ENCODE measurements around the gene NFATC3.
A peak's percentile ranks its signal among the peaks of the same experiment; 100 is the strongest.

Gene NFATC3

DNA sequence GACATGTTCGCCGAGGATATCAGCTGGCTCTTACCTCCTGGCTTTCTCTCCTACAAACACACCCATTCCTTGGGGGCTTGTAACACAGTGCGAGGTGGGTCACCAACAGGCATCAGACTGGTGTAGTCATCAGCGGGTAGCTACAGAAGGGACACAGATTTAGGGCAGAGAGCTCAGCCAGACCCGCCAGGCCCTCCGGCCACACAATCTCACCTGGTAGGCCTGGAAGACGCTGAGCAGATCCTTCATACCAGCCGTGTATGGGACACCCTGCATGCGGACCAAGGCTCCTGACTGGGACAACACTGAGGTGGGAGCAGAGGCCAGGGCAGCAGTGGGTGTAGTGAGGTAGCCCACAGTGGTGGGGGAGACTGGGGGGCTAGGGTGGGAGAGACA lies 145.0 kb downstream of the NFATC3 start:
- DNase-seq (ENCODE audit: low read depth in 3 of 3), result no peak

DNA sequence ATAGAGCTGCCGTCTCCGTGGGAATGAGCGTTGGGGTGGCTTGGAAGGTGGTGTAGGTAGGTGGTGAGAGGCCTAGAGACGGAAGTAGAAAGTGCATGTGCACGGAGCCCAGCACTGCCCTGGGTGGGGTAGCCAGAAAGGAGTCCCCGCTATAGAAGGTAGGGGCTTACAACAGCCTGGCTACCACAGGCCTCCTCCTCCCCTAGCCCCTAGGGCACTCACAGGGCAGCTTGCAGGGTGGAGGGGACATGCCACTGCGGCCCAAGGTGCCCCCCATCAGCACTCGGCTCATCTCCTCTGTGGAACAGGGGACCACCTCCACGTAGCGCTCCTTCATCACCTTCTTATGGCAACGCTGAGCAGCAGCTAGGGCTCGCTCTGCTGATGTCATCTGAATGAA lies 145.8 kb downstream of the NFATC3 start:
- no peak for DNase-seq (ENCODE audit: low read depth in 3 of 3)

DNA sequence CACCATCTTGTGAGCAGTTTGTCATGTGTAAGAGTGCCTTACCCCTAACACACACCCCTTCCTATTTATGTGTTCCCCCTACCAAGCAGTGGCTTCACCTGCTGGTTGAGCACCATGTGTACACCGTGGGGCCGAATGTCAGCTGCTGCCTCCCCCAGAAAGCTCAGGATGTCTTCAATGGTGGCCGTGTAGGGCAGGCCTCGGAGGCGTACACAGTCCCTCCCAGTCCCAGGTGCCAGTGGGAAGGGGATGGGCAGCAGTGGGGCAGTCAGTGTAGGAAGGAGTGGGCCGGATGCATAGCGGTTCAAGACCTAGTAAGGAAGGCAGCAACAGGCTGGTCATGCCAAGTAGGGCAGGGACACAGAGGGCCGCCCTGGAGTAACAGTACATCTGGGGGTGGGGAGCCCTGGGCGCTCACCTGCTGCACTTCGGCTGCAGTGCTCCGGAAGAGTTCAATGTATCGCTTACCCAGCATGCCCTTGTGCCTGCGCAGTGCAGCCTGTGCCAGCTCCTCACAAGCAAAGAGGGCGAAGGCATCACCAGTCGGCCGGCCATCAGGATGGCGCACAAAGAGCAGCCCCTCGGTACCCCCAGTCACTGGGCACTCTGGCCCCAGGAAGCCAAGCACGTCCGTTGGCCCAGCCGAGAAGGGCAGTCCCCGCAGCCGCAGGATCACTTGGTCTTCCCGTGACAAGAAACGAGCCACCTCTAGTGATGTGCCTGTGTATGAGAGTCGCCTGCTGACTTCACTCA lies 146.4 kb downstream of the NFATC3 start:
- no peak for DNase-seq (ENCODE audit: low read depth in 3 of 3)

DNA sequence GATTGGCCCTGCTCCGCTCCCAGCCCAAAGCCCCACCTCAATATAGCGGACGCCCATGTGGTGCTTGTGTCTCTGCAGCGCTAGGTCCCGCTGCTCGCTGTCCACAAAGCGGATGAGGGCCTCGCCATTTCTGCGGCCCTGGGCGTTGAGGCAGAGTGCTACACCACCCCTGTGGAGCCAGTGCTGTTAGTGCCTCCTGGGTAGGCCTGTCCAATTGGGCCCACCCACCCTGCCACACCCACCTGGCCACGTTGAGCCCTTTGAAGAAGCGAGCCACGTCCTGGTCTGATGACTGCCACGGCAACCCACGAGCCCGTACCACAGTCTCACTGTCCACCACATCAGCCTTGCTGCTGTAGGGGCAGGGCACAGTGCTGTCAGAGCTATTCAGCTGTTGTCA lies 147.2 kb downstream of the NFATC3 start:
- no peak for DNase-seq (ENCODE audit: low read depth in 3 of 3)

DNA sequence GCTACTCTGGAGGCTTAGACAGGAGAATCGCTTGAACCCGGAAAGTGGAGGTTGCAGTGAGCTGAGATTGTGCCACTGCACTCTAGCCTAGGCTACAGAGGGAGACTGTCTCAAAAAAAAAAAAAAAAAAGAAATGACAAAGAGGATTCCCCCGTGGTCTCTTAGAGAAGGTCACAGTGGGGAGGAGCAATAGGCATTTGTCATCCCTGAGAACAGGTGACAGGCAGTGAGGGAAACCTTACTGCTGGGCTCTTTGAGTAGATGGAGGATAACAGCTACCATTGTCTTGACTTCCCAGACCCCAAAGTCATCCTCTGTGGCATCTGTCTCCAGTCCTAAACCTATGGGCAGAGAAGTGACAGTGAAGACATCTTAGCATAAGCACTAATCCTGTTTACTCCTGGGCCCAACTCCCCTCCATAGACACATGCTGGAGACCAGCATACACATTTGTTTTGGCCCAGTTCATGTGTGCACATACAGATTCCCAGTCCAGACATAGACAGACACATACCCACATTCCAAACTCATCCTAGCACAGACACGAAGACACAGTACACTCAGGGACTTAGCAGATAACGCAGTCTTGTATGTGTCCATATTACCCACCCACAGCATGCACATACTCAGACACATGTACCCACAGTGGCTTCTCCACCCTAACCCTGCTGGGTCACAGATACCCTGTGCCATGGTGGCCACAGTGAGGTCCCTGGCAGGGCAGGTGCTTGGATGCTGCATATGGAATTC lies 148.1 kb downstream of the NFATC3 start:
- no peak for DNase-seq (ENCODE audit: low read depth in 3 of 3)

DNA sequence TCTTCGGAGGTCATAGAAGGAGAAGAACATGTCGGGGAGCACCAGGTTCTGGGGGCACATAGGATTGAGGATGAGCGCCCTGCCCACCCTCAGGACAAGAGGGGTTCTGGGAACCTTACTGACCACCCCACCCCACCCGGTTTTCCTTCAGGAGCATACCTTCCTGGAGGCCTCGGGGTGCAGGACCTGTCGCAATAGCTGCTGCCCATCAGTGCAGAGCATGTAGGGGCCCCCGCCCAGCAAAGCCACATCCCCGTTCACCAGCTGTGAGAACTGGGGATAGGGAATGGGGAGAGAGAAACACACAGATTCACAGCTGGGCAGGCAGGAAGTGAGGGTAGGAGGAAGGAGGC lies 148.6 kb downstream of the NFATC3 start:
- no peak for DNase-seq (ENCODE audit: low read depth in 3 of 3)

DNA sequence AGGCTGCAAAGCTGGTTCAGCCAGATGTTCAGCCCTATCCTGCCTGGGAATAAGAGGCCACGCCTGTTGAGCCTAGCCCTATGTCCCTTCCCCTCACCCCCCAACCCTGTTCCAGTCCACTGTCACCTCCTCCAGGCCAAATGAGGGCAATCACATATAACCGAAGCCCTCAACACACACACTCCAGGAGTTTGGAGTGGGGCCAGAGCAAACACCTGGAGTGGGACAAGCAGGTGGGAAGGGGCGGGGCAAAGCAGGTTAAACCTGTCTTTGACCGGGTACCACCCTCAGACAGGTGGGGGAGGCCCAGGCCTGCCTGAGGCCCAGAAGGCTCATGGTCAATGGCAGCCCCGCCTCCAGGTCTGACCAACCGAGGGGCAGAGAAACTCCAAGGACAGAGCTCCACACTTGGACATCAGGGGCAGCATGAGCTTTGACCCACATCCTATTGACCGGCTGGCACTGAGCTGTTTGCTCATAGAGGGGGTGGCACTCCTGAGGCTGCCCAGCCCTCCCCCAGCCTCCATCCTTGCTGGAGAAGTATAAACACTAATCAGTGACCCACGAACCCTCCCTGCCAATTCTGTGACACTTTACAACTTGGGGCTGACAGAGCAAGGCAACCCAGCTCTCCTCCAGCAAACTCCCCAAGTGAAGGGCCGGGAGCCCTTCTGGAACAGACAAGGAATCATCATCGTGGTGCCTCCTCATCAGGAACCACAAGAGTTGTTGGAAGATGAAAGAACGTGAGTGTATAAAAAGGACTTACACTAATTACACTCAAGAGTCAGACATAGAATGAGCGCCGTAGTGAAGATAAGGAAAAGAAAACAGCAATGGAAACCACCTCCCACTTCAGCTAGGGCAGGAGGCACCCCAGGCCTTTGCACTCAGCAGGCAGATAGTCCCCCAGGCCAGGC lies 149.3 kb downstream of the NFATC3 start:
- no peak for DNase-seq (ENCODE audit: low read depth in 3 of 3)

DNA sequence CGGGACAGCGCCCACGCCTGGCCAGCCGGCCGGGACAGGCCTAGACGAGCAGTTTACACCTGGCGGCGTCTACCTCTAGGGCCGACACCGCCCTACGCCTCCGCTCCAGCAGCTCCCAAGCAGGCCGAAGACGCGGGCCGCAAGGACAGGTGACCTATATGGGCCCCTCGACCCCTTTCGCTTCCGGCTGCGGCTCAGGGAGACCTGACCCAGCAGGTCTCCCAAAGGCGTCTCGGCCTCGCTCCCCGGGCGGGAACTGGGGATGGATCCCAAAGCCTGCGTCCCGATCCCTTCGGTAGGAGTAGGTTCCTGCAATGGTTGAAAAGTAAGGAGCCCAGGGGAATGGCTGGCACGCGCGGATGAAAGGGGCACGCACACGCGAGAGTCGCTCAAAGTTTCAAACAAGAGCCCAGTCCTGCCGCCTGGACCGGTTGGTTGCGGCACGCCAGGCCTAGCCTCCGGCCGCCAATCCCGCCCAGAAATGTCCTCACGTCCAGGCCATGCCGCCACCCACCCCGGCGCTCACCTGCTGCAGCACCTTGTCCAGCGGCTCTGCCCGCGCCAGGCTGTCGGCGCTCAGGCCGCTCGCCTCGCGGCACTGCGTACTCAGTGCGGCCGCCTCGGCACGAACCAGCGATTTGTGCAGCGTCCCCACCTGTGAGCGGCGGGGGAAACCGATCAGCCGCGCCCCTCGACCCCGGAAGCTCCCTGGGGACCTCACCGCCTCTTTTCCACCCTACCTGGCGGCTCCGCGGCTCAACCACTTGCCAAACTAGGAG lies 150.1 kb downstream of the NFATC3 start:
- DNase-seq (ENCODE audit: low read depth in 3 of 3), result no peak

DNA sequence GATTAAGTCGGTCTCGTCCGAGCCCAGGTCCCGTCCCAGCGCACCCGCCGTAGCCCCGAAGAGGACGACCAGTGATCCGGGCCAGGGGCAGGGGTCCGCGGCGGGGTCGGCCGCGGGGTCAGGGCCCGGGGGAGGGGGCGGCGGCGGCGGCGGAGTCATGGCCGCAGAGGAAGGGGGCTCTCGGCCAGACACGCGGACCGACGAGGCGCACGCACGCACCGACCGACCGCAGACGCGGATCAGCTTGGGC lies 150.6 kb downstream of the NFATC3 start, which contains the start of gene ESRP2:
Gene ESRP2 (minus strand): TSS at position 241 of the 250 bp plus-strand sequence. CDS start 82 bp downstream, at position 159.
- no peak for DNase-seq (ENCODE audit: low read depth in 3 of 3)

DNA sequence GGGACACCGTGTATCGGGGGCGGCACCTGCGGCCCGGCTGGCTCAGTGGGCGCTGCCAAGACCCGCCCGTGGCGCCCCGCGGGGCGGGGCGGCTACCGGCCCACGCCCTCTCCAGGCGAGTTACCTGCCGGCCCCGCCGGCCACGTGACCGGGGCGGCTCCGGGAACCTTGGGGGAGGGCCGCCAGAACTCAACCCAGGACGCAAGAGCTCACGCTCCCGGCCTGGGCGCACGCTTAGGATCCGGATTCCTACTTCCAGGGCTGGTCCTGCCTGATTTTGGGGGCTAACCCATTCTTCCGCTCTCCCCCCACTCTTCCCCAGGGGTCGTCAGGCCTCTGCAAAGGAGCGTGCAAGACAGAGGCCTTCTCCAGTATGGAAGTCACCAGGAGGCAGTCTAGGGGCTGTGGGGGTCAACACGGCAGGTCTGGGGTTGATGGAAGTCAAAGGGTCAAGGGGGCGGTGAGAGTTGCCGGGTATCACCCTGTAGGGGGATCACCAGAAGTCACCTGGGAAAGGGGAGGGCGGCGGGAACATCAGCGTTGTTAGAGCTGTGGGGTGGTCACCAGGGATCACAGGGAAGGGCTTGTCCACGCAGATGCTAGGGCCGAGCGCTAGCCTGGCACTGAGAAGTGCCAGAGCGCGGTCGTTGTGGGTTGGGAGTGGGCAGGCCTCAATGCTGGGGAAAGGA lies 151.1 kb downstream of the NFATC3 start:
- no peak for DNase-seq (ENCODE audit: low read depth in 3 of 3)

DNA sequence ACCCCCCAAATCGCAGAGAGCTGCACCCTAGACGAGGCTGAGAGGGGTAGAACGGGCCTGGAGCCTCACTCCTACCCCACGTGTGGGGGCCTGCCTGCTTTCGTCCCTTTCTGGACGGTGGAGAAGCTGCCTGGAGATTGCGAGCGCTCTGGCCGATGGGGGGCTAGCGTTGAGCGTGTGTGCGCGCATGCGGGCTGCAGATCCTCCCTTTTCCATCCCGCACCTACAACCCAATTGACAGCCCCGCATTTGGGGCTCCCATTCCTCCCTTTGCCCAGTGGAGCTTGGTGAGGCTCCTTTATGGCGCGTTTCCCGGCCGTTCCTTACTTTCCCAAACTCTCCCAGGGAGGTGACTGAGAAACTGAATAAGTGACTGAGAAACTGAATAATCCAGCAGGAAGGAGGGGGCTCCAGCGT lies 151.7 kb downstream of the NFATC3 start:
- no peak for DNase-seq (ENCODE audit: low read depth in 3 of 3)

DNA sequence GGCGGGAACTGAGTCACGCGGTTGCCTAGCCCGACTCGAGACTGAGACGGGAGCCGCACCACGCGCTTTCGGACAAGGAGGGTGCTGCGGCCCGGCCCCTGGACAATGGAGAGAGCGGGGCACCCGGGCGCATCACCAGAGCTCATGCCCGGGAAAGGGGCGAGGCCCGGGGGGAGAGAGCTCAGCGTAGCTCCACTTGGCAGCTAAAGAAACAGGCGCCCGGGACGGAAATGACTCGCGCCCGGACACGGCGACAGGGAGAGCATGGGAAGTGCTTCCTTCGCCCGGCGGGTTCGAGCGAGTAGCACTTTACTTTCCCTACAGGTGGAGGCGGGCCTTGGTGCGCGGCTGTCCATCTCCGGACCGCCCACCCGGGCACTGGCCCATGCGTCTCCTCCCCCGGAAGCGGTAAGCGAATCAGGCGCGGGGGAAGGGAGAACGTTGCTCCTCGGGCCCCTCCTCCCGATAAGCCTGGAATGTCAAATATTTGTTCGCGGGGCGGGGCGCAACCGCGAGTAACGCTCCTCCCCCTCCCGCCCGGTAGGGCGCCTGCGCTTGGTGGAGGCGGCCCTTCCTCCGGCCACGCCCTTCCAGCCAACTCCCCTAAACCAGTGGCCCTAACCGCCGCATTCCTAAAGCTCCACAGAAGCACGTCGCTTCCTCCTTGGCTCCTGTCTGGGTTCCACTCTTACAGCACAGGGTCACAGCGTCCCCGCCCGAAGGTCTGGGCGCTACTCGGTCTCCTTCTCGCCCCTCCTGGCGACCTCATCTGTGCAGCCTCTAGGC lies 152.3 kb downstream of the NFATC3 start:
- DNase-seq (ENCODE audit: low read depth in 3 of 3), result peak; percentile 77 to 87 (median 79)

DNA sequence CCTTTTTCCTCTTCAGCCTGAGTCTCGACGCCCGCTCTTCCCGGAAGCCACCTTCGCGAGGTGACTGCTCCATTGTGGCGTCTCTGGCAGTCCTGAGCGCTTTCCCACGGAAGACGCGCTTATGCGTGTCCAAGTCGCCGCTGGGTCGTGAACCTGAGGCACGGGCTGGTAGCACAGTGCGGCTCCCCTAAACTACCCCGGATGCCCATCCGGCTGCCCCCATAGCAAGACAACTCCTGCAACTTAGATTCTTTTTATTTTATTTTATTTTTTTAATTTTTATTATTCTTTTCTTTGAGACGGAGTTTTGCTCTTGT lies 152.8 kb downstream of the NFATC3 start:
- no peak for DNase-seq (ENCODE audit: low read depth in 3 of 3)

DNA sequence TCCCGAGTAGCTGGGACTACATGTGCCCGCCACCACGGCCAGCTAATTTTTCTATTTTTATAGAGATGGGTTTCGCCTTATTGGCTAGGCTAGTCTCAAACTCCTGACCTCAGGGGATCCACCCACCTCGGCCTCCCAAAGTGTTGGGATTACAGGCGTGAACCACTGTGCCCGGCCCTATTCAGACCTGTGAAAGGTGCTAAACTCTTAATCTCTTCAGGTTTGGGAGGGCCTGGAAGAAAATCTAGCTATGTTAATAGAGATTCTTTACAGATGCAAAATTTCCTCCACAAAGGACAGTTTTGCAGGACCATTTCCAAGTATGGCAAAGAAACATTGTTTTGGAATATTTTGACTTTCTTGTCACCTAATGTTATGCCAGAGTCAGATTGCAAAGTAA lies 156.9 kb downstream of the NFATC3 start:
- no peak for DNase-seq (ENCODE audit: low read depth in 3 of 3)

DNA sequence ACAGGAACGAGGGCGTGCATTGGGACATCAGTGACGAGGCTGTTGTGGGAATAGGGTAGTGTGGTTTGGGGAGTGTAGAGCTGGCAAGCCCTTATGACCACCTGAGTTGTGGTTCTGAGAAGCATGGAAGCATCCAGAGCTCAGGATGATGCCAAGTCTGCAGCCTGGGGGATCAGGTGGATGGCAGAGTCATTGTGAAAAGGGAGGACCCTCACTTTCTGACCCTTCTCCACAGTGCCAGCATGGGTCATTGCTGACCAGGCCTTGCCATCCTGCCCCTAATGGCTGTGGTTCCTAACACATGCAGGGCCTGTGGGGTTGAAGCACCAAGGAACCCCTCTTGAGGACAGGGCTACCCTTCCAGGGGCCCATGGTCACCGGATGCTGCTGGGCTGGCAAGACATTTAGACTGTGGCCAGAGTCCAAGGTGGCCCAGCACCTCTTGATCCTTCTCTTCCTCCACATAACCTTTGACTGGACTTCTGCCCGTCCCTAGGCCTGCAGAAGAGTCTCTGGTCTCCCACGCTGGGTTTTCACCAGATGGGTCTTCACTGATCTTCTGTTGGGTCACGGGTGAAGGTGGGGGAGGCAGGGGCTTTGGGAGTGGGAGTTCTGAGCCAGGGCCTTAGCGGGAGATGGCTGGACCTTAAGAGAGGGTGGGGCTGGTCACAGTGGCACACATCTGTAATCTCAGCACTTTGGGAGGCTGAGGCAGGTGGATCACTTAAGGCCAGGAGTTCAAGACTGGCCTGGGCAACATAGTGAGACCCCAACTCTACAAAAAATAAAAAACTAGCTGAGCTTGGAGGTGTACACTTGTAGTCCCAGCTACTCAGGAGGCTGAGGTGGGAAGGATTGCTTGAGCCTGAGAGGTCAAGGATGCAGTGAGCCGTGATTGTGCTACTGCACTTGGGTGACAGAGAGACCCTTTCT lies 158.0 kb downstream of the NFATC3 start:
- no peak for DNase-seq (ENCODE audit: low read depth in 3 of 3)

DNA sequence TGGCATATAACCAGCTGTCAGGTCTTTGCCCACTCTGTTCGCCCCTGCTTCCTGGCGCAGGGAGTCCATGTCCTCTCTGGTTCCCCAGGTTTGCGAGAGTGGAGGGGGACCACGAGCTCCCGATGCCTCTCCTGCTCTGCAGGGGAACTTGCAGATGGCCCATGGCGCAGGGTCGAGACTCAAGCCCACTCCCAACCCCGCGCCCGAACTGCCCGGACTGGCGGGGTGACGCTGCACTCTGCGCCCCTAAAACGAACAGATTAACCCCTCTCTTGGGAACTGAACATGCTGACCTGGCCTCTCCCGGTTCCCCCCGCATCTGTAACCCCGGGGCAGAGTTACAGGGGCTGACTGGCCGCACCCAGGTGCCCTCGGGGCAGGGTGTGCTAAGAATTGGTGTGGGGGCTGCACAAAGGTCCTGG lies 159.3 kb downstream of the NFATC3 start:
- DNase-seq (ENCODE audit: low read depth in 3 of 3), result no peak

DNA sequence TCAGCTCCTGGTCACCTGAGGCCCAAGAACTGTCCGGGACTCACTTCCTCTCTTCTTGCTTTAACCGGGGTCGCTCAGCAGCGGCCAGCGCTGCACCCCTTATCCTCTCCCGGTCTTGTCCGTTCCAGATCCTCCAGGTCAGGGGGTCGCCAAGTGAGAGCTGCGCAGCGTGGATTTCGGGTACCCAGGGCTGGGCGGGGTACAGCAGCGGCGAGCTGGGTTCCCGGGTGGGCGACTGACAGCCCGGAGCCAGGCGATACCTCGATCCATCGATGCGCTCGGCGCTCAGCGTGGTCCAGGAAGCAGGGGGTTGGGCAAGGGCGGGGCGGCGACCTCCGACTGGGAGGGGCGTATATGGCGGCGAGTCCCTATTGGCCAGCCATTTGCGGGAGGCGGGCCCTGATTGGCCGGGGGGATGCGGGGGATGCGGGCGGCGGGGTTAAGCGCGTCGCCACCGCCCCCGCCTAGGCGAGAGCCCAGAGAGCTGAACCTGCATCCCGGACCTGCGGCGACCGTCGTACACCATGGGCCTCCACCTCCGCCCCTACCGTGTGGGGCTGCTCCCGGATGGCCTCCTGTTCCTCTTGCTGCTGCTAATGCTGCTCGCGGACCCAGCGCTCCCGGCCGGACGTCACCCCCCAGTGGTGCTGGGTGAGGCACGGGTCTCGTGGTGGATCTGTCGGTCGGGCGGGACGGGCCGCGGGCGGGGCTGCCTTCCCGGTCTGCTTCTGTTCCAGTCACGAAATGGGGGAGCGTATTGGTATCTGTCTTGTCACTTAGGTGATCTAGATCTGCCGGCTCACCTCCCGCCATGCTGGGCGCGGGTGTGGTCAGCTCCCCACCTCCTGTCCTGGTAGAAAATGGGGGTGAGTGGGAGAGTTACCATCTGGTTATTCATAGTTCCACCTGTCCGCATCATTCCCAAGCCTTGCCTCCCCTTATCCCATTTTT lies 160.0 kb downstream of the NFATC3 start, which contains the start of gene PLA2G15:
Gene PLA2G15 (plus strand): TSS at position 471 of the 951 bp plus-strand sequence. CDS start 54 bp downstream, at position 525.
- peak; percentile 95 to 97 (median 97) for DNase-seq (ENCODE audit: low read depth in 3 of 3)

DNA sequence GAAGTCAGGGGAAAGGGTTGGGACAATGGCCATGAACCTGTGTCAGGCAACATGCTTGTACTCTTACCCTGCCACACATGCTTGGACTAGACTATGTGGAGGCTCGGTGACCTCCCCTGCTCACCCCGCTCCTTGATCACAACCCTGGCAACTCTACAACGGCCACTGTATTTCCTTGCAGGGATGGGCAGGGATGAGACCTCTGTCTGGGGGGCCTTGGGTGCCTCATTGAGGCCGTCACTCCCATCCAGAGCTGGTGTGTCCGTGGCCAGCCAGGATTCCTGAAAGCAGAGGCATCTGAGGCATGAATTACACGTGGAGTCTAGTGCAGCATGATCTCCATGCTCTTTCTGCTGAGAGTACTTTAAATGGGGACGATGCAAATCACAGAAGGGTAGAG lies 161.0 kb downstream of the NFATC3 start:
- DNase-seq (ENCODE audit: low read depth in 3 of 3), result no peak

Measured in stimulated activated CD4-positive, alpha-beta T cell treated with anti-CD3 and anti-CD28 coated beads, TNF-alpha, amount 100 ng/mL, for 4 hours (primary cell).